B cell (primary cell): ENCODE data around the gene GZMB. TPM values are rescaled to one million over a fixed set of nuclear protein-coding genes. Genes with fewer than 3 reads are reported as not detected.

Source experiments
- ATAC-seq: fragments of 200-7000 bp; cut with Tn5 transposase; one replicate; pipeline ENCODE4 v1.10.0; 2021; ENCODE audit warnings: low read depth, mild to moderate bottlenecking, moderate number of reproducible peaks, moderate library complexity
- CTCF ChIA-PET: fragments of 350-600 bp; sonication (Branson Sonifier 250); formaldehyde crosslinking; loops from one replicate; lab custom pipeline; 2021; ENCODE audit warnings: antibody characterized with exemption, inconsistent platforms; lab: Charles Lee
- POLR2A ChIA-PET: fragments of 350-600 bp; sonication (Branson Sonifier 250); formaldehyde crosslinking; loops from one replicate; lab custom pipeline; 2021; ENCODE audit warnings: antibody characterized with exemption; lab: Charles Lee
- DNase-seq: peaks from one replicate; pipeline ENCODE4 v3.0.0; 2013
- H2AFZ ChIP-seq: 2 replicates; pipeline ENCODE4 v1.6.1; 2012; ENCODE audit warnings: mild to moderate bottlenecking, low read depth, low read length; ENCODE audit not compliant: insufficient read depth, poor library complexity, severe bottlenecking
- H3K27ac ChIP-seq, 2 donors: 1 replicate in 1 of 2; 2 replicates in 1 of 2; pipeline ENCODE4 v1.5.1; 2012 to 2013; ENCODE audit warnings: low read length in 2 of 2, mild to moderate bottlenecking in 2 of 2, moderate library complexity in 1 of 2
- H3K27me3 ChIP-seq, 4 experiments: fragments of 200-600 bp in 1 of 4; sonication (generic) in 1 of 4; replicated peaks in 1 of 4; 1 replicate in 2 of 4; 2 replicates in 2 of 4; pipeline versions ENCODE4 v1.6.1 to v1.7.0; 2013 to 2016; ENCODE audit warnings: low read length in 3 of 4, mild to moderate bottlenecking in 2 of 4, mixed read lengths in 1 of 4, moderate library complexity in 1 of 4; ENCODE audit not compliant: insufficient read depth in 4 of 4, control insufficient read depth in 3 of 4; ENCODE audit errors: control extremely low read depth in 1 of 4
- H3K36me3 ChIP-seq, 2 experiments: replicated peaks in 1 of 2; 1 replicate in 1 of 2; 2 replicates in 1 of 2; pipeline versions ENCODE4 v1.6.1 to v1.7.1; 2013; ENCODE audit warnings: low read length in 1 of 2; ENCODE audit not compliant: insufficient read depth in 2 of 2, control insufficient read depth in 1 of 2; ENCODE audit errors: control extremely low read depth in 1 of 2, extremely low read depth in 1 of 2
- H3K4me1 ChIP-seq, 2 donors: fragments of 200-600 bp in 1 of 2; sonication (generic) in 1 of 2; 1 replicate in 1 of 2; 2 replicates in 1 of 2; pipeline versions ENCODE4 v1.5.1 to v1.6.1; 2013 to 2017; ENCODE audit warnings: low read length in 2 of 2; ENCODE audit not compliant: control insufficient read depth in 2 of 2, insufficient read depth in 2 of 2
- H3K4me2 ChIP-seq: replicated peaks from 2 replicates; pipeline ENCODE3; 2012; ENCODE audit warnings: mild to moderate bottlenecking, low read depth, low read length; ENCODE audit not compliant: poor library complexity, severe bottlenecking
- H3K4me3 ChIP-seq, 5 experiments: fragments of 200-600 bp in 1 of 5; sonication (generic) in 1 of 5; 1 replicate in 3 of 5; 2 replicates in 2 of 5; pipeline versions ENCODE4 v1.5.1 to v1.7.0; 2011 to 2016; ENCODE audit warnings: low read length in 4 of 5, mild to moderate bottlenecking in 4 of 5, low read depth in 2 of 5, control low read depth in 1 of 5, moderate library complexity in 1 of 5; ENCODE audit not compliant: insufficient read depth in 1 of 5; ENCODE audit errors: control extremely low read depth in 1 of 5, extremely low read depth in 1 of 5
- H3K79me2 ChIP-seq: fragments of 200-600 bp; sonication (generic); one replicate; pipeline ENCODE4 v1.6.0; 2016; ENCODE audit warnings: low read length; ENCODE audit not compliant: control insufficient read depth, insufficient read depth
- H3K9ac ChIP-seq: fragments of 200-600 bp; sonication (generic); 2 replicates; pipeline ENCODE4 v1.6.1; 2017; ENCODE audit warnings: mild to moderate bottlenecking, low read length, moderate library complexity
- H3K9me3 ChIP-seq, 3 donors: one replicate each; pipeline versions ENCODE4 v1.6.1 to v1.7.1; 2013; ENCODE audit warnings: low read length in 2 of 3; ENCODE audit not compliant: control insufficient read depth in 2 of 3, insufficient read depth in 1 of 3; ENCODE audit errors: control extremely low read depth in 1 of 3
- H4K20me1 ChIP-seq: 2 replicates; pipeline ENCODE4 v1.6.0; 2012; ENCODE audit warnings: mild to moderate bottlenecking, low read length; ENCODE audit not compliant: insufficient read depth, control insufficient read depth, poor library complexity, severe bottlenecking
- H3K27ac Mint-ChIP-seq: one replicate; pipeline ENCODE4 v1.8.0; 2021; ENCODE audit warnings: mixed read lengths
- H3K27me3 Mint-ChIP-seq: one replicate; pipeline ENCODE4 v1.8.0; 2021; ENCODE audit warnings: mixed read lengths
- H3K4me1 Mint-ChIP-seq: one replicate; pipeline ENCODE4 v1.8.0; 2021; ENCODE audit warnings: mixed read lengths
- H3K4me3 Mint-ChIP-seq: one replicate; pipeline ENCODE4 v1.8.0; 2021; ENCODE audit warnings: mixed read lengths
- H3K9me3 Mint-ChIP-seq: one replicate; pipeline ENCODE4 v1.8.0; 2022; ENCODE audit warnings: mixed read lengths; ENCODE audit not compliant: insufficient read depth
- EZH2 ChIP-seq: IDR thresholded peaks from 2 replicates; pipeline ENCODE4 v1.6.1; 2012; ENCODE audit warnings: borderline replicate concordance, low read depth, mild to moderate bottlenecking, moderate library complexity, low read length; ENCODE audit not compliant: insufficient read depth, poor library complexity, severe bottlenecking
- WGBS: methylation state at CpG from one replicate; pipeline ENCODE4 v1.1.5; 2013; ENCODE audit warnings: missing lambda C conversion rate; ENCODE audit not compliant: insufficient coverage; 5-methylcytosine and 5-hydroxymethylcytosine counted together
- intact Hi-C: fragments of 100-400 bp; cut with micrococcal nuclease; formaldehyde crosslinking; loops from one replicate; pipeline ENCODE4 v1.10.0; 2022
- polyA plus RNA-seq: library from polyadenylated mRNA; depleted of rRNA; stranded (reverse); fragments of >200 nt; gene quantifications from 2 replicates; pipeline ENCODE4 v1.2.3, GENCODE V29; 2012
- total RNA-seq, 2 donors: library from RNA; stranded (reverse); fragments of 120-200 nt in 1 of 2; gene quantifications; 1 replicate in 1 of 2; 2 replicates in 1 of 2; pipeline versions ENCODE4 v1.2.3 to v1.2.4, GENCODE V29; 2013 to 2022
- TF ChIP-seq, protein P1 (sequence below): fragments of 200-600 bp; IDR thresholded peaks from one replicate; pipeline ENCODE4 v1.8.0; 2022; ENCODE audit warnings: antibody characterized with exemption, mild to moderate bottlenecking

GZMB gene
- total and polyA plus RNA-seq, 2 donors (not counting 1 experiment from before 2014, with no cell fraction given) = 0.88 to 1.5 TPM

DNA sequence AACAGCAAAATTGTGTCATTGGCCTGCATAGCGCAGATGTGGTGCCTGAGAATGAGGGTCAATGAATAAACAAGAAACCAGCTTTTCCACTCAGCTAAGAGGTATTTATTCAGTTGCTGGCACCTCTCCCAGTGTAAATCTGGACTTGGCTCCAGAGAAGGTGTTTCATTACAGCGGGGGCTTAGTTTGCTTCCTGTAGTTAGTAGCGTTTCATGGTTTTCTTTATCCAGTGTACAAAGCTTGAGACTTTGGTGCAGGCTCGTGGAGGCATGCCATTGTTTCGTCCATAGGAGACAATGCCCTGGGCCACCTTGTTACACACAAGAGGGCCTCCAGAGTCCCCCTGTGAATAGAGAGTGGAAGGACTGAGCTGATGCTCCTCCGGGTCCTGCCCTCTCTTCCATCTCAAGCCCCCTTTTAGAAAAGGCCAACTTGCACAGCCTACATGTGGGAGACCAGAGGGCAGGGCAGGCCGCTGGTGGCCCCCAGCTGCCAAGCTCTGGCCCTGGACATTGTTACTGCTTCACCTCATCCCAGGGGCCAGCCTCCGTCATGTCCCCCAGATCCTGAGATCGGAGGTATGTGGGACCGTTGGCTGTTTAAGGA lies 3.0 kb downstream of the GZMB start:
- intact Hi-C loops = no loop called here
- H3K4me3 ChIP-seq = no peak overlapping the region
- WGBS = 89% methylated on average over 10 of the region's 10 CpGs

More for the DNA sequence above, 3.0 kb downstream of the GZMB start:
- no peak overlapping the region for H3K4me2 ChIP-seq
- no peaks in the 10 kb centered on the region for H3K27me3 Mint-ChIP-seq
- no peaks in the 10 kb centered on the region for H3K36me3 ChIP-seq
- no peak overlapping the region for H3K27ac ChIP-seq
- TF ChIP-seq, protein P1, sequence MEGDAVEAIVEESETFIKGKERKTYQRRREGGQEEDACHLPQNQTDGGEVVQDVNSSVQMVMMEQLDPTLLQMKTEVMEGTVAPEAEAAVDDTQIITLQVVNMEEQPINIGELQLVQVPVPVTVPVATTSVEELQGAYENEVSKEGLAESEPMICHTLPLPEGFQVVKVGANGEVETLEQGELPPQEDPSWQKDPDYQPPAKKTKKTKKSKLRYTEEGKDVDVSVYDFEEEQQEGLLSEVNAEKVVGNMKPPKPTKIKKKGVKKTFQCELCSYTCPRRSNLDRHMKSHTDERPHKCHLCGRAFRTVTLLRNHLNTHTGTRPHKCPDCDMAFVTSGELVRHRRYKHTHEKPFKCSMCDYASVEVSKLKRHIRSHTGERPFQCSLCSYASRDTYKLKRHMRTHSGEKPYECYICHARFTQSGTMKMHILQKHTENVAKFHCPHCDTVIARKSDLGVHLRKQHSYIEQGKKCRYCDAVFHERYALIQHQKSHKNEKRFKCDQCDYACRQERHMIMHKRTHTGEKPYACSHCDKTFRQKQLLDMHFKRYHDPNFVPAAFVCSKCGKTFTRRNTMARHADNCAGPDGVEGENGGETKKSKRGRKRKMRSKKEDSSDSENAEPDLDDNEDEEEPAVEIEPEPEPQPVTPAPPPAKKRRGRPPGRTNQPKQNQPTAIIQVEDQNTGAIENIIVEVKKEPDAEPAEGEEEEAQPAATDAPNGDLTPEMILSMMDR = no peak
- TF ChIP-seq EZH2 = no peak
- H3K27ac Mint-ChIP-seq = no peak overlapping the region
- ChIA-PET CTCF (interaction anchor here (1.3 kb wide), 1 partner anchor 25 kb away, joined by 5 read pairs; no protein-coding TSS in a partner anchor), POLR2A (no interaction called here)
- ATAC-seq = no peak
- H3K27me3 ChIP-seq = peaks cover 0 to 3% (median 1%) of the 10 kb centered on the region in 4 experiments
- no peak overlapping the region for H3K9ac ChIP-seq
- no peaks in the 10 kb centered on the region for H3K4me1 ChIP-seq
- no peaks in the 10 kb centered on the region for H3K4me1 Mint-ChIP-seq
- H3K9me3 ChIP-seq = no peaks in the 10 kb centered on the region
- H2AFZ ChIP-seq = no peak overlapping the region
- H3K9me3 Mint-ChIP-seq = no peaks in the 10 kb centered on the region
- no peaks in the 10 kb centered on the region for H3K79me2 ChIP-seq
- no peaks in the 10 kb centered on the region for H4K20me1 ChIP-seq
- DNase-seq = no peak
- H3K4me3 Mint-ChIP-seq = no peak overlapping the region
